Epidermal melanocyte (primary cell): ENCODE data around the gene TERB1.

ENCODE experiments used
- DNase-seq: peaks from one replicate; pipeline ENCODE4 v3.0.0; 2011; ENCODE audit warnings: low spot score; ENCODE audit not compliant: insufficient read length

TERB1 gene, protein sequence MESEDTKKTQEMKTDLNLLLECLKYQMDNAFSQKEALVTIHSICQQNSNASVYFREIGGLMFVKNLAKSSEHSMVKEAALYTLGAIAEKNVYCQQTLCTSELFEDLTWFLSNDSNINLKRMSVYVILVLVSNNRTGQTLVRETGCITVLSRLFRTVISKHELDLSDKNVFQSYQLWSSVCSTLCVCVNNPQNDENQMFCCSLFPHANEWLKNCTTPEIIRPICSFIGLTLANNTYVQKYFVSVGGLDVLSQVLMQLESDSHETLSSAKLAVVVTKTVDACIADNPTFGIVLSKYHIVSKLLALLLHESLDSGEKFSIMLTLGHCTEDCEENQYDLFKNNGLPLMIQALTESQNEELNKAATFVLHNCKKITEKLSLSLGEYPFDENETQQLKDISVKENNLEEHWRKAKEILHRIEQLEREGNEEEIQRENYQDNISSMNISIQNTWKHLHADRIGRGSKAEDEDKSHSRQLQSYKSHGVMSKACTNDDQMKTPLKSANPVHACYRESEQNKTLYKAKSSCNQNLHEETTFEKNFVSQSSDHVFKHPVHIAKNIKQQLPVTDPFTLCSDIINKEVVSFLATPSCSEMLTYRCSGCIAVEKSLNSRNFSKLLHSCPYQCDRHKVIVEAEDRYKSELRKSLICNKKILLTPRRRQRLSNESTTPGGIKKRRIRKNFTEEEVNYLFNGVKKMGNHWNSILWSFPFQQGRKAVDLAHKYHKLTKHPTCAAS

DNA sequence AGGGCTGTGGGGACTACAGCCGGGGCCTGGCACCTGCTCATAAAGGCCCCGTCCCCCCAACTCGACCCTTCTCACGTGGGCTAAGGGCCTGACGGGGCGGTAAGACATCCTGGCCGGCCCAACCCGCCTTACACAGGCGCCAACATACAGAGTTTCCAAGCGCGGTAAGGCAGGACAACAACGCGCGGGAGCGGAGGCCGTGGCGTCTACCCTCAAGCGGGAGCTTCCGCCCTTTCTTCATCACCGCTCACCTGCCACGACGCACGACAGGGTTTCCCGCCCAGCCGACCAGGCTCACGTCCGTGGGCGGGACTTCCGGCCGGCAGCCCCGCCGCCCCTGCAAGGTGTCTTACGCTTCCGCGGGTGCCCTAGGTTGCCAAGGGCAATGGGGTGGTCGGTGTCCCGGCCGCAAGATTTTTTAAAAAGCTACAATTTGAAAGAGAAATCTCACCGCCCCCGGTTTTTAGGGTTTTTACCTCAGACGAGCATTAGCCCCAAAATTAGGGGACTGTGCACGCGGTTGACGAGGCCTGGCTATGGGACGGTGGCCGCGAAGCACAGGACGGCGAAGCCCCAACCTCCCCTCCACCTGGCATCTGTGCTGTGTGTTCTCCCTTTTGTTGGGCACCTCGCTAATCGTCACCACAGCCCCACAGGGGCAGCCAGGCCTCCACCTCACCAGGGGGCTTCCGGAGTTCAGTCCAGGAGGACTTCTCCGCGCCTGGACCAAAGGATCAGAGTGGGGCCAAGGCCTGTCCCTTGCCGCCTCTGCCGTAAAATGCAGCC lies at the start of gene TERB1:
TERB1 (minus strand) TSS at position 265 of the 786 bp plus-strand sequence. CDS start 4,786 bp downstream, outside the sequence.
- no peak for DNase-seq

DNA sequence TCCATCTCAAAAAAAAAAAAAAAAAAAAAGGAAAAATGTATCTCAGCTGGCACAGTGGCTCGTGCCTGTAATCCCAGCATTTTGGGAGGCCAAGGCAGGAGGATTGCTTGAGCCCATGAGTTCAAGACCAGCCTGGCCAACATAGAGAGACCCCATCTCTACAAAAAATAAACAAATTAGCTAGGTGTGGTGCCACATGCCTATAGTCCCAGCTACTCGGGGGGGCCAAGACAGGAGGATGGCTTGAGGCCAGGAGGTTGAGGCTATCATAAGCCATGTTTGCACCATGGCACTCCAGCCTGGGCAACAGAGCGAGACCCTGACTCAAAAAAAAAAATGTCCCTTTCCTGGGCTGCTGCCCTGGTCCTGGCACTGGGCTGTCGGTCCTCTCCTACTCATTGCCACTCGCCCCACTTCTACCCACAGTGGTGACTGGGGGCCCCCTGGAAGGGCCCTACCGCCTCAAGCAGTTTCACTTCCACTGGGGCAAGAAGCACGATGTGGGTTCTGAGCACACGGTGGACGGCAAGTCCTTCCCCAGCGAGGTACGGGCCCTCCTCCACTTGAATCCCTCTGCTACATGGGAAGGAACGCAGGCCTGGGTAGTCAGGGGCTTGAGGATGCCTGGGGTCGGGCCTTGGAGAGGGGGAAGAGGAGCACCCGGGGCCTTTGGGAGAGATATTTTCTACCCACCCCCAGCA lies 48.9 kb upstream of the TERB1 start:
- DNase-seq: no peak

GRCh38 chr16:66849549-66849948 lies 48.2 kb upstream of the TERB1 start:
- DNase-seq: no peak

- DNase-seq: no peak
Observed at GRCh38 chr16:66849021-66849420, 47.6 kb upstream of the TERB1 start.

GRCh38 chr16:66848172-66848571 lies 46.8 kb upstream of the TERB1 start:
- no peak for DNase-seq

- DNase-seq: no peak
Observed at GRCh38 chr16:66847533-66848067, 46.2 kb upstream of the TERB1 start.

- no peak for DNase-seq
Observed at GRCh38 chr16:66846831-66847230, 45.4 kb upstream of the TERB1 start.

DNA sequence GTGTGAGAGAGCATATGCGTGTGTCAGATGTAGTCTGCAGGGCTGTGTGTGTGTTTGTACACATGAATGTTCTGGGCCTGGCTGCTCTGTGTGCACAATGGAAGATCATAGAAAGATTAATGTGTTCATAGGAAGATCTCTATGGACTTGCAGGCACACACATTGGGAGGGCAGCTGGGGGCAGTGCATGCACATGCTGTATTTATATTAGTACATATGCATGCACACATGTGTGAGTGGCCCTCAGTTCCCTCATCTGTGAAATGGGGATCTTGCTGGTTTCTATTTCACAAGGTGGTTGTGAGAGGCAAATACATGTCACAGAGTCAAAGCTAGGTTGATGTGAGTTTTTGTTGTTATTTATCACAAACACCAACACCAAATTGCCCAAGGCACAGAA lies 44.9 kb upstream of the TERB1 start:
- DNase-seq: no peak

GRCh38 chr16:66845791-66846221 lies 44.4 kb upstream of the TERB1 start:
- DNase-seq: no peak

DNA sequence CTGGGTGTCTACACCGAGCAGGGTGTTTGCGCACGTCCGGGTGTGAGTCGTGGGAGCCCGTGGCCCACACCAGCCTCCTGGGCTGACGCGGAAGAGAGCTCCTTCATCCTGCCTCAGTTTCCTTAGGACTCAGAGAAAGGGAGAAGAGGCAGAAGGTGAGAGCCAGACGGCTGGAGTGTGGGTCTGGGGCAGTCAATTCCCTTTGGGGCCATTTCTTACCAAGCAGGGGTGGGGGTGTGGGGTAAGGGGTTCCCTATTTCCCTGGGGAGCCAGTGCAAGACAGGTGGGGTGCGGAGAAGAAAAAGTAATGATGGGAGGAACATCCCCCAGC lies 43.7 kb upstream of the TERB1 start:
- no peak for DNase-seq

DNA sequence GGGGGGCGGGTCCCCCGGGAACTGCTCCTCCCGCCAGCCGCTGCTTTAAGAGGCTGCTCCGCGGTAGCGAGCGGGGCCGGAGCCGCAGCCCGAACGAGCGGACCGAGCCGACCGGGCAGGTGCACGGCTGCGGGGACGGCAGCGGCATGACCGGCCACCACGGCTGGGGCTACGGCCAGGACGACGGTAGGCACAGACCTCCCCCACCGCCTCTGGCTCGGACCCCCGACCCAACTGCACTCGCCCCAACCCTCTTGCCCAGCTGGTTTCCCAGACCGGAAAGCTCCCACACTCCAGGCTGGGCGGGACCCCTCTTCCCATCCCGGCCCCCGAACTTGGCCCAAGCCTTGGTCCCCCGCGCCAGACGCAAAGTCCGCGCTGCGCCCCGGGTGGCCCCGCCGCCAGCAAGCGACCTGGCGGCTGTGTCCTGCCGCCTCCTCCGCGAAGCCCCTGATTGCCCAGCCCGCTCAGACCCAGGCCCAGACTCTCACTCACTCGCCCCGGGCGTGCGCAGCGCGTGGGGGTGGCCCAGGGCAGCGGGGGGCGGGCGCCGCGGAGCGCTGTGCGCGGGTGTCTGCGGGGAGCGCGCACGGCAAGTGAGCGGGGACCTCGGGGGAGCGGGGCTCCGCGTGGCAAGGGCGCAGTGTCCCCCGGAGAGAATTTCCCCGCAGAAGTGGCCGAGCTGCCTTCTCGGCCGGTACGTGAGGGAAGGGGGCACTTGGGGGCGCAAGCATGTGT lies 43.1 kb upstream of the TERB1 start, which contains the start of gene CA7:
CA7 (plus strand) TSS at position 73 of the 738 bp plus-strand sequence; CDS start at position 147, 74 bp downstream.
- no peak for DNase-seq

DNA sequence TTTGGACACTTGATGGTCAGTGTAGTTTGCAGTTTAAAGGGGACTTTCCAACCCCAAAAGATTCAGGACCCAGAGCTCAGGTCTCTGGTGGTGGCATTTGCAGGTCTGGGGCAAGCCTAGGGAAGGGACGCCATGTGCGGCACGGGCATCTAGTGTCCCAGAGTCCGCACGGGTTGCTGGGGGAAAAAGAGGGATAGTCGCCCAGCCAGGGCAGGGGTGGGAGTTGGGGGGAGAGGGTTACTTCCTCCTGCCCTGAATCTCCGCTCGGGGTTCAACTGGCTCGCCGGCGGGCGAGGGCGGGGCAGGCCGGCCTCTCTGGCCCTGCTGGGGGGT lies 42.6 kb upstream of the TERB1 start:
- no peak for DNase-seq

- no peak for DNase-seq
Observed at GRCh38 chr16:66843191-66843590, 41.8 kb upstream of the TERB1 start.

GRCh38 chr16:66842765-66843164 lies 41.4 kb upstream of the TERB1 start:
- DNase-seq: no peak

DNA sequence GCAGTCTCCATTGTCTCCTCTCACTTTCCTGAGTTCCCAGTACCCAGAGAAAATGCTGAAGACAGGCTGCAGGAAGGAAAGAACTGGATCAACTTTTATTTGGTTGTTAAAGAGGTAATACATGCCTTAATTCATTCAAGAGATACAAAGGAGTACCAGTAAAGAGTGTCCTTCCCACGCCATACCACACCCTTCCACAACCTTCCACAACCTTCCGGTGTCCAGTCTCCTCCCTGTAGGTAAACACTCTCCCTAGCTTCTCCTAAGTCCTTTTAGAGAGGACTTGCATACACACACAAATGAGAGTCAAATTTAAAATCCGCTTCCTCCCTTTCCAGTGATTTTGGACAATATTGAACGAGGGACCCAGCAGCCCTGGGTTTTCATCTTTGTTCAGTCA lies 40.0 kb upstream of the TERB1 start:
- no peak for DNase-seq

DNA sequence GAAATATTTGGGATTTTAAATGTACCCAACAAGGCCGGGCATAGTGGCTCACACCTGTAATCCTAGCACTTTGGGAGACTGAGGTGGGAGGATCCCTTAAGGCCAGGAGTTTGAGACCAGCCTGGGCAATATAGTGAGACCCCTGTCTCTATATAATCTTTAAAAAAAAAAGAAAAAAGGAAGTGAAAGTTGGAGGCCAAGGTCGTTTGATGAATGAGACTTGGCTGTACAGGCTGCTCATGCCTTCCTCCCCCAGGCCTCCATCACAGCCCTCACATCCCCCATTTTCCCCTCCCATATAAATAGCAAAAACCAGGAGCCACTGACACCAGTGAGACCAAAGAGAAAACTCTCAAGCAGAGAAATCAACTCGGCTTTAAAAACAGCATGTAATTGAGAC lies 39.5 kb upstream of the TERB1 start:
- no peak for DNase-seq

GRCh38 chr16:66834746-66835145 lies 33.4 kb upstream of the TERB1 start:
- DNase-seq: no peak

- no peak for DNase-seq
Observed at GRCh38 chr16:66832661-66833305, 31.4 kb upstream of the TERB1 start.

DNA sequence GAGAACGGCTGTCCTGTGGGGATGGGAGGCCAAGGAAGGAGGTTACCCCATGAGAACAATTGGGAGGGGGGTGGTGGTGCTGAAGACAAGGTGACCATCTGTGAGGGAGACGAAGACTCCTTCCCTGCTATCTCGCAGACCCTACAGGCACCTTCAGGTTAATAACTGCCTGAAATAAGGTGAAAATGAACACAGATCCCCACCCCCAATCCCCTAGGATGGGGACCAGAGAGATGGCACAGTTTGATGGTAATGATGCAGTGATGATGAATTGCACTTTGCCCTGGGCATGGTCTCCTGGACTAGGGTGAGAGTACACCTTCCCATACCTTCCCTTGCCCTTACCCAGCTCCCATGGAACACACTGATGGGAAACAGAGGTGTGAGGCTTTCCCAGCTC lies 30.8 kb upstream of the TERB1 start:
- DNase-seq: no peak
